Hepatocyte (in vitro differentiated cells): ENCODE data around the gene REG3G. TPM values are rescaled to one million over a fixed set of nuclear protein-coding genes. Genes with fewer than 3 reads are reported as not detected.
A peak's percentile ranks its signal among the peaks of the same experiment; 100 is the strongest.

Experiments
- DNase-seq: peaks from one replicate; pipeline ENCODE4 v3.0.0-alpha.2; 2016; ENCODE audit warnings: low spot score
- H2AFZ ChIP-seq: fragments of 200-600 bp; sonication (generic); 2 replicates; pipeline ENCODE4 v1.6.0; 2016; ENCODE audit warnings: antibody characterized with exemption, mild to moderate bottlenecking
- H3K27ac ChIP-seq: fragments of 200-600 bp; sonication (generic); 2 replicates; pipeline ENCODE4 v1.5.1; 2016; ENCODE audit warnings: mild to moderate bottlenecking
- H3K27me3 ChIP-seq: fragments of 200-600 bp; sonication (generic); 2 replicates; pipeline ENCODE4 v1.6.1; 2016
- H3K36me3 ChIP-seq: fragments of 200-600 bp; sonication (generic); replicated peaks from 2 replicates; pipeline ENCODE4 v1.5.1; 2016; ENCODE audit warnings: low read depth; ENCODE audit not compliant: insufficient read depth
- H3K4me1 ChIP-seq: fragments of 200-600 bp; sonication (generic); 2 replicates; pipeline ENCODE4 v1.5.1; 2016; ENCODE audit warnings: mild to moderate bottlenecking, moderate library complexity; ENCODE audit not compliant: insufficient read depth
- H3K4me2 ChIP-seq: fragments of 200-600 bp; sonication (generic); 2 replicates; pipeline ENCODE4 v1.6.0; 2016
- H3K4me3 ChIP-seq: fragments of 200-600 bp; sonication (generic); 2 replicates; pipeline ENCODE4 v1.5.1; 2016; ENCODE audit warnings: mild to moderate bottlenecking
- H3K79me2 ChIP-seq: fragments of 200-600 bp; sonication (generic); 2 replicates; pipeline ENCODE4 v1.6.0; 2017; ENCODE audit warnings: mild to moderate bottlenecking
- H3K9me2 ChIP-seq: fragments of 200-600 bp; sonication (generic); replicated peaks from 2 replicates; pipeline ENCODE4 v1.6.0; 2017; ENCODE audit warnings: mild to moderate bottlenecking; ENCODE audit not compliant: insufficient read depth
- H3K9me3 ChIP-seq: fragments of 200-600 bp; sonication (generic); 2 replicates; pipeline ENCODE4 v1.5.1; 2016; ENCODE audit warnings: low read depth, mild to moderate bottlenecking
- H4K20me1 ChIP-seq: fragments of 200-600 bp; sonication (generic); 2 replicates; pipeline ENCODE4 v1.6.0; 2016; ENCODE audit warnings: mild to moderate bottlenecking; ENCODE audit not compliant: insufficient read depth, poor library complexity, severe bottlenecking
- EZH2 ChIP-seq: fragments of 200-600 bp; sonication (generic); IDR thresholded peaks from 2 replicates; pipeline ENCODE4 v1.6.1; 2016; ENCODE audit warnings: antibody characterized with exemption, mild to moderate bottlenecking, borderline replicate concordance
- EZH2phosphoT487 ChIP-seq: fragments of 200-600 bp; sonication (generic); IDR thresholded peaks from one replicate; pipeline ENCODE4 v1.6.1; 2018; ENCODE audit warnings: antibody characterized with exemption, mild to moderate bottlenecking, low read depth, moderate library complexity; ENCODE audit not compliant: unreplicated experiment, severe bottlenecking
- WGBS: methylation state at CpG from one replicate; pipeline ENCODE4 v1.1.6; 2016; ENCODE audit warnings: low lambda C conversion rate; ENCODE audit errors: missing lambda C conversion rate; 5-methylcytosine and 5-hydroxymethylcytosine counted together
- polyA plus RNA-seq: library from polyadenylated mRNA; unstranded; fragments of >200 nt; fragmentation: Nextera tagmentation; extraction: Ambion mirVana; gene quantifications from 2 replicates; pipeline ENCODE4 v1.2.1, GENCODE V29; 2016
- total RNA-seq: library from RNA; depleted of rRNA; stranded (reverse); fragments of >200 nt; gene quantifications from 2 replicates; pipeline ENCODE4 v1.2.3, GENCODE V29; 2014
- TF ChIP-seq, protein P1 (sequence below): fragments of 200-600 bp; sonication (generic); IDR thresholded peaks from 2 replicates; pipeline ENCODE4 v1.5.1; 2016; ENCODE audit warnings: antibody characterized with exemption, mild to moderate bottlenecking; ENCODE audit not compliant: poor library complexity

The REG3G gene
- total and polyA plus RNA-seq, 2 experiments from 2014 or later = 0.30 to 1.3 TPM

DNA sequence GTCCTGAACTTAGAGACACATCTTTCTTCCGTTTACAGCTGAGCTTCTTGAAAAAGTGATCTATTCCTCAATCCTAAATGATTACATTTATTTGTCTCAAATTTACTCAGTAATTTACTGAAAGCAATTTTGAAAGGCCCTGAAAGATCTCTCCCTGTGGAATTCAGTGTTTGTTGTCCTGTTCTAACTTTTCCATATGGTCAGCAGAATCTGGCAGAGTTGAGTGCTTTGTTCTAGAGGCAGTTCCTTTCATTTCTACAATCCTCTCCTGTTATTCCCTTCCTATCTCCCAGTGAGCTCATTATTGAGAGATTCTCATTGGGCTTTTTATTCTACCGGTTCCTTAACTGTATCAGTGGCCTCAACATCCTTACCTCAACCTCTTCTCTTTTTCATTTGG, 36.5 kb upstream of the REG3G start:
- H3K4me1 ChIP-seq = peaks cover 8% of the 10 kb centered on the region
- DNase-seq = no peak
- no peaks in the 10 kb centered on the region for H4K20me1 ChIP-seq
- TF ChIP-seq, protein P1, sequence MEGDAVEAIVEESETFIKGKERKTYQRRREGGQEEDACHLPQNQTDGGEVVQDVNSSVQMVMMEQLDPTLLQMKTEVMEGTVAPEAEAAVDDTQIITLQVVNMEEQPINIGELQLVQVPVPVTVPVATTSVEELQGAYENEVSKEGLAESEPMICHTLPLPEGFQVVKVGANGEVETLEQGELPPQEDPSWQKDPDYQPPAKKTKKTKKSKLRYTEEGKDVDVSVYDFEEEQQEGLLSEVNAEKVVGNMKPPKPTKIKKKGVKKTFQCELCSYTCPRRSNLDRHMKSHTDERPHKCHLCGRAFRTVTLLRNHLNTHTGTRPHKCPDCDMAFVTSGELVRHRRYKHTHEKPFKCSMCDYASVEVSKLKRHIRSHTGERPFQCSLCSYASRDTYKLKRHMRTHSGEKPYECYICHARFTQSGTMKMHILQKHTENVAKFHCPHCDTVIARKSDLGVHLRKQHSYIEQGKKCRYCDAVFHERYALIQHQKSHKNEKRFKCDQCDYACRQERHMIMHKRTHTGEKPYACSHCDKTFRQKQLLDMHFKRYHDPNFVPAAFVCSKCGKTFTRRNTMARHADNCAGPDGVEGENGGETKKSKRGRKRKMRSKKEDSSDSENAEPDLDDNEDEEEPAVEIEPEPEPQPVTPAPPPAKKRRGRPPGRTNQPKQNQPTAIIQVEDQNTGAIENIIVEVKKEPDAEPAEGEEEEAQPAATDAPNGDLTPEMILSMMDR = no peak
- no peak for TF ChIP-seq EZH2
- no peak for TF ChIP-seq EZH2phosphoT487
- H3K4me2 ChIP-seq = no peak overlapping the region
- no peaks in the 10 kb centered on the region for H3K9me3 ChIP-seq
- no peak overlapping the region for H2AFZ ChIP-seq
- H3K4me3 ChIP-seq = no peak overlapping the region
- no peaks in the 10 kb centered on the region for H3K9me2 ChIP-seq
- H3K27me3 ChIP-seq = peaks cover 16% of the 10 kb centered on the region
- H3K79me2 ChIP-seq = no peaks in the 10 kb centered on the region
- H3K27ac ChIP-seq = no peak overlapping the region
- no peaks in the 10 kb centered on the region for H3K36me3 ChIP-seq
- 90% methylated on average over 2 of the region's 2 CpGs for WGBS

DNA sequence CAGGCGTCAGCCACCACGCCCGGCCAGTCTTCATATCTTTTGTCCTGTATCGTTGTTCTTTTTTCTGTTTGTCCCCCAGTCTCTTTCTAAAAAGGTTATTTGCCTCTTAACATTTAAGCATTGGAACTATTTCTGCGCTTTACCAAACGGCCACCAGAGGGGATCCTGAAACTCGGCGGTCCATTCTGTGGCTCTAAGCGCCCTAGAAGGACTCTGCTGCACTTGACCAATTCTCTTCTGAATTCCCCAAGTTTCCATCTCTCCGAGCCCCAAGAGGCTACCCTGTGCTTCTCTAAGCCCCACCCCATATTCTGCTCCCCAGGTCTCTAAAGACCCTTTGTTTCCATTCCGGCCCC, 33.1 kb upstream of the REG3G start:
- Histone ChIP-seq H4K20me1 (no peaks in the 10 kb centered on the region), H2AFZ (peak overlapping the region; percentile 77), H3K27ac (peak overlapping the region; percentile 23), H3K4me3 (peak overlapping the region; percentile 30), H3K36me3 (no peaks in the 10 kb centered on the region), H3K4me2 (peak overlapping the region; percentile 92), H3K9me3 (no peaks in the 10 kb centered on the region), H3K27me3 (peaks cover 23% of the 10 kb centered on the region), H3K9me2 (no peaks in the 10 kb centered on the region), H3K79me2 (no peaks in the 10 kb centered on the region), H3K4me1 (peaks cover 8% of the 10 kb centered on the region)
- DNase-seq = peak; percentile 59
- WGBS = 14% methylated on average over 11 of the region's 11 CpGs
- no peak for TF ChIP-seq EZH2
- TF ChIP-seq, protein P1 = peak; percentile 54

- TF ChIP-seq, protein P1 = no peak
- TF ChIP-seq EZH2 (no peak), EZH2phosphoT487 (peak; percentile 46)
- Histone ChIP-seq H2AFZ (peak overlapping the region; percentile 77), H3K27ac (peak overlapping the region; percentile 23), H3K4me2 (peak overlapping the region; percentile 92), H4K20me1 (no peaks in the 10 kb centered on the region), H3K9me2 (no peaks in the 10 kb centered on the region), H3K36me3 (no peaks in the 10 kb centered on the region), H3K9me3 (no peaks in the 10 kb centered on the region), H3K27me3 (peaks cover 26% of the 10 kb centered on the region), H3K4me3 (peak overlapping the region; percentile 30), H3K79me2 (no peaks in the 10 kb centered on the region), H3K4me1 (peaks cover 8% of the 10 kb centered on the region)
- DNase-seq = peak; percentile 72
- WGBS = 2% methylated on average over 42 of the region's 45 CpGs
Observed at GRCh38 chr2:78992807-78993517, 32.5 kb upstream of the REG3G start.
